HFFc6 (cell line): ENCODE data around the gene CPPED1. TPM values are rescaled to one million over a fixed set of nuclear protein-coding genes. Genes with fewer than 3 reads are reported as not detected.

ENCODE experiments used
- DNase-seq: peaks from one replicate; pipeline ENCODE4 v3.0.0-alpha.2; 2018
- H3K27ac Mint-ChIP-seq: 2 replicates; pipeline ENCODE4 v1.8.0; 2020; ENCODE audit warnings: mild to moderate bottlenecking, mixed read lengths
- H3K27me3 Mint-ChIP-seq: 2 replicates; pipeline ENCODE4 v1.8.0; 2021; ENCODE audit warnings: mild to moderate bottlenecking, moderate library complexity, mixed read lengths; ENCODE audit not compliant: insufficient read depth
- H3K36me3 Mint-ChIP-seq: 2 replicates; pipeline ENCODE4 v1.8.0; 2021; ENCODE audit warnings: low read depth, mixed read lengths
- H3K4me1 Mint-ChIP-seq: 2 replicates; pipeline ENCODE4 v1.8.0; 2020; ENCODE audit warnings: low read depth, mixed read lengths
- H3K4me3 Mint-ChIP-seq: 2 replicates; pipeline ENCODE4 v1.8.0; 2020; ENCODE audit warnings: mild to moderate bottlenecking, moderate library complexity, mixed read lengths
- H3K9me3 Mint-ChIP-seq: 2 replicates; pipeline ENCODE4 v1.8.0; 2020; ENCODE audit warnings: mild to moderate bottlenecking, mixed read lengths
- total RNA-seq, 6 experiments: library from RNA; stranded (reverse); fragmentation: NEBNext Ultra II Directional; extraction: Animal tissue kit (Norgen Biotek cat#: 25700); gene quantifications; 2 replicates in 1 of 6; 3 replicates in 5 of 6; pipeline ENCODE4 v1.2.3, GENCODE V29; 2021
- TF ChIP-seq, protein P1 (sequence below): fragments of 200-600 bp; sonication (generic); IDR thresholded peaks from 2 replicates; pipeline ENCODE4 v1.5.0; 2021; ENCODE audit warnings: antibody characterized with exemption, mild to moderate bottlenecking

The CPPED1 gene
- total RNA-seq, 6 experiments from 2014 or later, result 54.6 to 66.7 (median 63.1) TPM

GRCh38 chr16:12614662-12615278 is 188.9 kb downstream of the CPPED1 start:
- Mint-ChIP-seq H3K4me3 (no peak overlapping the region), H3K27ac (no peak overlapping the region), H3K27me3 (peaks cover 8% of the 10 kb centered on the region), H3K36me3 (no peaks in the 10 kb centered on the region), H3K9me3 (no peaks in the 10 kb centered on the region), H3K4me1 (peaks cover 25% of the 10 kb centered on the region)
- TF ChIP-seq, protein P1, sequence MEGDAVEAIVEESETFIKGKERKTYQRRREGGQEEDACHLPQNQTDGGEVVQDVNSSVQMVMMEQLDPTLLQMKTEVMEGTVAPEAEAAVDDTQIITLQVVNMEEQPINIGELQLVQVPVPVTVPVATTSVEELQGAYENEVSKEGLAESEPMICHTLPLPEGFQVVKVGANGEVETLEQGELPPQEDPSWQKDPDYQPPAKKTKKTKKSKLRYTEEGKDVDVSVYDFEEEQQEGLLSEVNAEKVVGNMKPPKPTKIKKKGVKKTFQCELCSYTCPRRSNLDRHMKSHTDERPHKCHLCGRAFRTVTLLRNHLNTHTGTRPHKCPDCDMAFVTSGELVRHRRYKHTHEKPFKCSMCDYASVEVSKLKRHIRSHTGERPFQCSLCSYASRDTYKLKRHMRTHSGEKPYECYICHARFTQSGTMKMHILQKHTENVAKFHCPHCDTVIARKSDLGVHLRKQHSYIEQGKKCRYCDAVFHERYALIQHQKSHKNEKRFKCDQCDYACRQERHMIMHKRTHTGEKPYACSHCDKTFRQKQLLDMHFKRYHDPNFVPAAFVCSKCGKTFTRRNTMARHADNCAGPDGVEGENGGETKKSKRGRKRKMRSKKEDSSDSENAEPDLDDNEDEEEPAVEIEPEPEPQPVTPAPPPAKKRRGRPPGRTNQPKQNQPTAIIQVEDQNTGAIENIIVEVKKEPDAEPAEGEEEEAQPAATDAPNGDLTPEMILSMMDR, result no peak
- no peak for DNase-seq

DNA sequence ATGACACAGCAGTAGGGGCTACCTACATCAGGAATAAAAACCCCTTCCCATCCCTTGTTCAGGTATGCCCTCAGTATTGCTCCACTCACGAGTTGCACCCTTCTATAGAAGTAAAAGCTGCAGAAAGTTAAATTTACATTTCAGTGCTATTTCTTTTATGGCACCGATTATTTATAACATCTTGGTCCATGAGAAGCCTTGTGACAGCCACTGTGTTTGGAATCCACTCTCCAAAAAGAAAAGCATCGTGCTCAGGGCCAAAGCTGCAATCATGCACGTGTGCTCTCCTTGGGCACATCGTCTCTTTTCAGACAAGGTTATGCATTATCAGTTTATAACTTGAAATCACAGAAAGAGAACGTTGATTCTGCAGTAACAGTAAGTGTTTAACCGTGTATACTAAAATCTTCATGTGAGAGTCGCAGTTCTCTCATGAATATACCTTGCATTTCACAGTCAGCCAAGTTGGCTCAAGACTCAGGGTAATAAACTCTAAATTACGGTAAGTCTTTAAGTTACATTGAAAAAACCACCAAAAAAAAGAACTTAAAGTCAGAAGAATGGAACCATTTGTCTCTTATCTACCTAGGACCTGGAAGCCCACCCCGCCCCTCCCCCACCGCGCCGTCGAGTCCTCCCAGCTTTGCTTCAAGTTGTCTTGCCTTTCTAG is 189.6 kb downstream of the CPPED1 start:
- Mint-ChIP-seq H3K4me1 (peaks cover 25% of the 10 kb centered on the region), H3K27ac (peak overlapping the region; percentile 50; the same call in 1 of the 2 replicates), H3K4me3 (peak overlapping the region; percentile 2; the same call in 1 of the 2 replicates), H3K9me3 (no peaks in the 10 kb centered on the region), H3K27me3 (peaks cover 5% of the 10 kb centered on the region), H3K36me3 (no peaks in the 10 kb centered on the region)
- DNase-seq, result no peak
- TF ChIP-seq, protein P1, result no peak

- peaks cover 25% of the 10 kb centered on the region for H3K4me1 Mint-ChIP-seq
- H3K9me3 Mint-ChIP-seq, result no peaks in the 10 kb centered on the region
- peak overlapping the region; percentile 50; the same call in 1 of the 2 replicates for H3K27ac Mint-ChIP-seq
- TF ChIP-seq, protein P1, result no peak
- H3K27me3 Mint-ChIP-seq, result peaks cover 5% of the 10 kb centered on the region
- peak overlapping the region; percentile 2; the same call in 1 of the 2 replicates for H3K4me3 Mint-ChIP-seq
- no peaks in the 10 kb centered on the region for H3K36me3 Mint-ChIP-seq
- DNase-seq, result peak; percentile 70
These were observed 190.3 kb downstream of the CPPED1 start for GRCh38 chr16:12613131-12613991.

- TF ChIP-seq, protein P1, result no peak
- Mint-ChIP-seq H3K4me3 (no peak overlapping the region), H3K27me3 (peaks cover 7% of the 10 kb centered on the region), H3K27ac (no peak overlapping the region), H3K4me1 (peaks cover 25% of the 10 kb centered on the region), H3K36me3 (no peaks in the 10 kb centered on the region), H3K9me3 (peaks cover 3% of the 10 kb centered on the region; the same call in 1 of the 2 replicates)
- DNase-seq, result no peak
These were observed 191.0 kb downstream of the CPPED1 start for GRCh38 chr16:12612598-12613101.

DNA sequence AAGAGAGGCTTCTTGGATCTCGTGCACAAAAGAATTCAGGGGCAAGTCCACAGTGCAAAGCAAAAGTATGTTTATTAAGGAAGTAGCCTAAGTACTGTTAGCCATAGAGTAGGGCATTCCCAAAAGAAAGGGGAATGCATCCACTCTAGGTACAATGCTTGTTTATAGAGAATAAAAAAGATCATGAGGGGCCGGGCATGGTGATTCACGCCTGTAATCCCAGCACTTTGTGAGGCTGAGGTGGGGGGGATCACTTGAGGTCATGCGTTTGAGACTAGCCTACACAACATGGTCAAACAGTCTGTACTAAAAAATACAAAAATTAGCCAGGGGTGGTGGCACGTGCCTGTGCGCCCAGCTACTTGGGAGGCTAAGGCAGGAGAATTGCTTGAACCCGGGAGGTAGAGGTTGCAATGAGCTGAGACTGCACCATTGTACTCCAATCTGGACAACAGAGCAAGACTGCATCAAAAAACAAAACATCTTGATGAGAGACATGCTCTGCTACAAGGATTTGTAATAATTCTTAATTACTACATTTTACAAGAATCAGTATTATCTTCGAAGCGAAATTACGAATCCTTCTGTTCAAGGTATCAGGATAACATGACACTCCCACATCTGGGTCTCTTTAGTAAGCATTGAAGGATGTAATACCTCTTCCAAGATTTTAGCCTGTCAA is 191.6 kb downstream of the CPPED1 start:
- peaks cover 6% of the 10 kb centered on the region for H3K27me3 Mint-ChIP-seq
- peaks cover 7% of the 10 kb centered on the region for H3K9me3 Mint-ChIP-seq
- TF ChIP-seq, protein P1, result no peak
- peaks cover 25% of the 10 kb centered on the region for H3K4me1 Mint-ChIP-seq
- no peak overlapping the region for H3K4me3 Mint-ChIP-seq
- no peak for DNase-seq
- peaks cover under 1% of the 10 kb centered on the region; the same call in 1 of the 2 replicates for H3K36me3 Mint-ChIP-seq
- H3K27ac Mint-ChIP-seq, result no peak overlapping the region
